Activated effector memory CD4-positive, alpha-beta T cell treated with anti-CD3 and anti-CD28 coated beads, Interleukin-2, amount 50 U/mL, for 16 hours (primary cell): ENCODE results near the gene AGMO.

Source experiments
- DNase-seq: peaks from one replicate; pipeline ENCODE4 v3.0.0-alpha.2; 2020

Gene AGMO

GRCh38 chr7:15389073-15389472 lies 172.7 kb downstream of the AGMO start:
- DNase-seq: no peak

GRCh38 chr7:15378494-15379145 lies 183.2 kb downstream of the AGMO start:
- no peak for DNase-seq

GRCh38 chr7:15376600-15376999 lies 185.2 kb downstream of the AGMO start:
- DNase-seq: no peak

GRCh38 chr7:15370441-15370840 lies 191.4 kb downstream of the AGMO start:
- DNase-seq: no peak

DNA sequence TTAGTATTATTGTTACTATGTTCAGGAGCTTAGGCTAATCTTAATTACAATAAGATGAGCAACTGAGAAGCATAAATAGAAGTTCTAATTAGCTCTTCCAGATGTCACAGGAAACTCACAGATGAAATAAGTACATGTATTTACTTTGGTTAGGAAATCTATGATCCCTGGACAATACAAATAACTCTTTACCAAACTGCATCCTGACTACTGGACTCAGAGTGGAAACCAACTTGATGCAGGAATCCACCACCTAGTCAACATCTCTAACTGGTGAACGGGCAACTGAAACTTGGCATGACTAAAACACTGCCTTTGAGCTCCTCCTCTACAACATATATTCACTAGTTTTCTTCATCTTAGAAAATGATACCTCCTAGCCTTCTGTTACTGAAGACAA lies 193.2 kb downstream of the AGMO start:
- DNase-seq: no peak

GRCh38 chr7:15367897-15368296 lies 193.9 kb downstream of the AGMO start:
- DNase-seq: no peak

- DNase-seq: no peak
Measured at GRCh38 chr7:15358112-15358511, 203.7 kb downstream of the AGMO start.

DNA sequence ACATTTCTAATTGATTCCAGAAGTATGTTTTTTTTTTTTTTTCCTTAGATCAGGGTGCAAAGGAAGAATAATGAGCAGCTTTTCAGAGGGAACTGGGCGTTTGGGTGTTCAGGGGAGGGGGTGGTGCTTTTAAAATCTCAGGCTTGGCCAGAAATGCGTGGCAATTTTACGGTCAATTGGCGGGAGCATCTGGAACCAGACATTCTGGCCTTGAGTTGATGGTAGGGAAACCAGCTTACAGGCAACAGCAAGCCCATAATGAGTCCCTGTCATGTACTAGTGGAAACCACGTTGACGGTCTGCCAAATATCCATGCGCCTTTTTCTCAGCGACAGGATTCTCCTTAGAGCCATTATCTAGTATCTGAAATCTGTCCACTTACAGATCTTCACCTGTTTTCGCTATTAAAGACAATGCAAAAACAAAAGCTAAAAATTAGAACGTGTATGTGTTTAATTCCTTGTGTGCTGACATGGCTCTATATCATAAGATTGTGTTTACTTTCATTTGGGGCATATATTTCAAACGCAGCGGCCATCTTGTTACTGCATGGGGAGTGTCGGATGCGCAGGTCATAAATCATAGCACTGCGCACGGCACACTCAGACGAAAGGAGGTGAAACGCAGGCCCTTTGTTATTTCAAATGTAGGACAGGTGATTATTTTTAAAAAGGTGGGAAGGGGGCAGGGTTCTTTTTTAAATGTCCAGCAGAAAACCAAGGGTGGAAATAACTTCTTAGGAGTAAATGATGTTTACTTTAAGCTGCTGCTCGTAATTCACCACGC lies 209.2 kb downstream of the AGMO start:
- DNase-seq: no peak

- no peak for DNase-seq
Measured at GRCh38 chr7:15345216-15345615, 216.6 kb downstream of the AGMO start.

- no peak for DNase-seq
Measured at GRCh38 chr7:15341817-15342216, 220.0 kb downstream of the AGMO start.

DNA sequence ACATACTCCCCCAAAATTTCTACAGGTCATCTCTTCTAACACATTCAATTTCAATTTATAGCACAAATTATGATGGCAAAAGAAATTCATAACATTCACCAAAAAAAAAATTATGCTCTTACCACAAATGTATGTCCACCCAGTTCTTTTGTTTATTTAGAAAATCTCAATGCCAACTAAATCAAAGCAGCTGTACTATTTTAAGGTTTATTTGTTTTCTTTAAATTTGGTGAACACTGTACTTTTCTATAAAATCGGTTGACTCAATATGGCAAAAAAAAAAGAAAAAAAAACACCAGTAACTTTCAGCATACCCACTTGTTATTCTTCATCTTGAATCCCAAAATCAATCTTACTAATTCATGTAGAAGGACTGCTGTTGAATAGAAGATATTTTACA lies 225.7 kb downstream of the AGMO start:
- DNase-seq: no peak

- DNase-seq: no peak
Measured at GRCh38 chr7:15335390-15335789, 226.4 kb downstream of the AGMO start.

- no peak for DNase-seq
Measured at GRCh38 chr7:15334536-15335263, 227.1 kb downstream of the AGMO start.

DNA sequence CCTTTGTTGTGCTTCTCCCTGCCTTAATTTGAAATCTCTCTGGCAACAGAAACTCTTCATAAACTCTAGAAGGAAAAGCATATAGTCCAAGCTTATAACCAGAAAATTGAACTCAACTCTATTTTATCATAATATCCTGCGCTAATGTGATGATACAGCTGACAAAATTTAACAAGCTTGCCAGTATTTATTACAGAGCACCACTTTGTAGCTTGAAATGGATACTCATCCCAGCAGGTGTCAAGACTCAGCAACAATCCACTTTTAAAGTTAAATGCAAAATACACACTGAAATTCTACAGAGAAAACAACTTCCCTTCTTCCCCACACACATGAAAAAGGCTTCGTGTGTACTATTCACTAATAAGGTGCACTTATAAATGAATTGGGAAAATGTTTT lies 228.9 kb downstream of the AGMO start:
- no peak for DNase-seq

DNA sequence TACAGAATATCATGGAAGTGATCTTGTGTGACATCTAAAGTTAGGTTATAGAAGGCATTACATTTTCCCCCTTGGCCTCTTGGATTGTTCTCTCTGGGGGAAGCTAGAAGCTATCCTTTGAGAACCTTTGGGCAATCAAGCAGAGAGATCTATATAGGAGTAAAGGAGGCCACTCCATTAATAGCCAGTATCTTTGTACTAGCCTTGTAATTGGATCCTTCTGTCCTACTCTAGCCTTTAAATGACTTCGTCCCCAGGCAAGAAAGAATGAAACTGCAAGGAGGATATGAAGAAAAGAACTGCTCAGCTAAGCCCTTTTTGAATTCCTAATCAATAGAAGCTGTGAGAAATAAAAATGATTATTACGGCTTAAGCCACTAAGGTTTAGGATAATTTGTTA lies 230.9 kb downstream of the AGMO start:
- no peak for DNase-seq

- DNase-seq: no peak
Measured at GRCh38 chr7:15327001-15327400, 234.8 kb downstream of the AGMO start.

DNA sequence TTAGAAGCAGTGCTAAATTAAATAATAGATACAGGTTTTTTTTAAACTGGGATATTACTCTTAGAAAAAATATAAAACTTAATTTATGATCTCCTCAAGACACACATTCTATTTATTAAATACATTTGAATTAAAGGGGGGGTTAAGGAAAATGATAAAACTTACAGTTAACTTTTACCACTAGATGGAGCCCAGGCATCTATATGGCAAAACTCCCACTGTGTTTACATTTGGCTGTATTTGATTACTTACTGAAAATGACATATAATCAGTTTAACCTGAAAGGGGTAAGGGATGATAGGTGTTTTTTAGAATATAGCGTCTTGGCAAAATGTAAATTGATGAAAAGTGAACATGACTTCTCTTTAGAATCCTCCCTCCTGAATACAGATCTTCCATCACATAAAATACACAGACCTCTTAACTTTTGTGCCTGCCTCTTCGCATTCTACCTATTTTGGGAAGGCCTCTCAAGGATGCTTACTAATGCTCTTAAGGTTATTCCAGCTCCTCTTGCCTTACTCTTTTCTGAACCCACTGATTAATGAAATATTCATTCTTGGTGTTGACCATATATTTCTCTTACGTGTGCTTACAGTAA lies 235.7 kb downstream of the AGMO start:
- DNase-seq: no peak

GRCh38 chr7:15323550-15323949 lies 238.3 kb downstream of the AGMO start:
- DNase-seq: no peak

GRCh38 chr7:15317215-15317614 lies 244.6 kb downstream of the AGMO start:
- DNase-seq: no peak

- DNase-seq: no peak
Measured at GRCh38 chr7:15315678-15316077, 246.1 kb downstream of the AGMO start.

DNA sequence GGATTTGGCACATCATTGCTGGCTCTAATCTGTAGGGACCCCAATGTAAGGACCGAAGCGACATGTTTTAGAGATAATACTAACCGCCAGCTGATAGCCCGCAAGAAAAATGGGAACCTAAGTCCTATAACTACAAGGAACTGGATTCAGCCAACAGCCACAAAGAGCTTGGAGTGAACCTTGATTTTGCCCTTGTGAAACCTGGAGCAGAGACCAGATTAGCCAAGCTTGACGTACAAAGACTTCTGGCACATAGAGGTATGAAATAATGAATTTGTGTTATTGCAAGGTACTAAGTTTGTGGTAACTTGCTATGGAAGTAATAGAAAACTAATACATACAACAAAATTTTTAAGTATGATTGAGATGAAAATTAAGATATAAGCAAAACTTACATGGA lies 246.9 kb downstream of the AGMO start:
- no peak for DNase-seq

DNA sequence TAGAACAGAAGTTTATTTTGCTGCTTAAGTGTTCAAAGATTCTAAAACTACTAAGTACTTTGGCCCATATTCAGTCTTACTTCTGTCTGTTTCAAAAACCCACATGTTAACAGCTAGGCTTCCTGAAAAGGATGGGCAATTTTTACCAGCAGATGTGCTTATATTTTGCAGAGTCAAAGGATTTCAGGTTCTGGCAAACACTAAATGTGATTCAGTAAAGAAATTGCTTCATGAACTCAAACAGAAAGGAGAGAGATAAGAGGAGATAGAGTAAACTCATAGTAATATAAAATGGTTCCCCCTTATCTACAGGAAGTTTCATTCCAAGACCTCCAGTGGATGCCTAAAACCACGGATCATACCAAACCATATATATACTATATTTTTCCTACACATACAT lies 248.5 kb downstream of the AGMO start:
- DNase-seq: no peak

DNA sequence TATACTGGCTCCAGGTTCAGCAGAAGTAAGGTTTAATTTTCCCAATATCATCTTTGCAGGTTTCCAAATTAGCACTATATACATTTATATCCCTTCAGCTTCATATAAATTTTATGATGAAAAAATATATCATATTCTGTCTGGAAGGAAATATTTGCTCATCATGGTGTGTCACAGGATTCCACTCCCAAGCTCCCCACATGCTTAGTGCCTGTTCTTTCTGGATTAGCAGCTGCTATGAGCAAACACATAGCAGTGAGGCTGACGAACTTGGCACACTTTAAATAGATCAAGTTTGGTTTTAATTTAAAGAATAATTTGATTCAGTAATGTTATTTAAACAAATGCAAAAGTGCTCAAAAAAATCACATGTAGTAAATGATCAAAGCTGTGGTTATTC lies 251.9 kb downstream of the AGMO start:
- DNase-seq: no peak

GRCh38 chr7:15308821-15309220 lies 253.0 kb downstream of the AGMO start:
- no peak for DNase-seq
